Measurements from ENCODE around the gene UBE2Z. TPM values are rescaled to one million over a fixed set of nuclear protein-coding genes. Genes with fewer than 3 reads are reported as not detected.

UBE2Z gene
- total and polyA plus RNA-seq, 2 of the 8 experiments (the other 6 are each of a cell fraction or from before 2014, with no cell fraction given): 73.4 to 75.9 TPM

DNA sequence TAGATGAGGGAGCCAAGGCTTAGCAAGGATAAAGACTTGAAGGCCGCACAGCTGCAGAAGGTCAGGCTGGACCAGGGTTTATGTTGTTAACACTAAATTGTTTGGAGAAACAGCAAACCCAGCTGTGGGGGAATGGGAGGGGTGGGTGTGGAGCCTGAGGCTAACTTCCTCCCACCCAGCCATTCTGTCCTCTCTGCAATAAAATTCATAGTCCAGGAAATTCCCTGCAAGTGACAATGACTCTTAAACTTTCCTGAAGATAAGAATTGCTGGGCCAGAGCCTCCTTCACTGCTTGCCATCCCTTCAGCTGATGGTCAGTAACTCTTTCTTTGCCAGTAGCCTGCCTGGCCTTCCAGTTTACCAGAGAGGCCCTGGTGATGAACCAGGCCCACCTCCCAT lies 35.0 kb upstream of the UBE2Z start:
- no peak overlapping the region for H3K23ac ChIP-seq (ENCODE audit: insufficient read length)
- H3K4me2 ChIP-seq (ENCODE audit: insufficient read depth in 1 of 2, low read depth in 2 of 2, low read length in 2 of 2): no peak overlapping the region
- H3K56ac ChIP-seq (replicated peaks; ENCODE audit: insufficient read length, low read depth, low read length): no peak overlapping the region
- H3K14ac ChIP-seq (ENCODE audit: insufficient read length): no peak overlapping the region
- no peaks in the 10 kb centered on the region for H3K79me2 ChIP-seq (ENCODE audit: control insufficient read depth in 1 of 2, insufficient read depth in 2 of 2, low read length in 2 of 2)
- 100% methylated on average over 1 of the region's 1 CpG; no CpG with 5 or more reads in 1 of the 2 experiments for WGBS, 2 experiments (ENCODE audit: extremely low coverage in 1 of 2, insufficient coverage in 1 of 2, insufficient read length in 1 of 2, insufficient replicate concordance in 2 of 2, low coverage in 1 of 2, low lambda C conversion rate in 2 of 2, missing lambda C conversion rate in 1 of 2)
- H2BK120ac ChIP-seq (replicated peaks; ENCODE audit: low read depth, low read length): no peak overlapping the region
- H3K79me1 ChIP-seq (ENCODE audit: low read depth, low read length): no peaks in the 10 kb centered on the region; the same call in 1 of the 2 replicates
- H2AFZ ChIP-seq (ENCODE audit: low read length): no peak overlapping the region
- H2AK5ac ChIP-seq (ENCODE audit: low read depth, low read length): no peak overlapping the region
- H4K8ac ChIP-seq (ENCODE audit: extremely low read depth, insufficient read depth, low read length): no peak overlapping the region
- H3K23me2 ChIP-seq (ENCODE audit: low read depth, low read length): no peaks in the 10 kb centered on the region
- H2BK12ac ChIP-seq (ENCODE audit: low read depth, low read length): no peak overlapping the region
- H2BK20ac ChIP-seq (ENCODE audit: low read length): no peak overlapping the region
- H4K91ac ChIP-seq (replicated peaks; ENCODE audit: insufficient read length, low read length): no peak overlapping the region
- no peak overlapping the region for H3K4me3 ChIP-seq (ENCODE audit: extremely low read depth in 1 of 4, insufficient read depth in 2 of 4, low read depth in 3 of 4, low read length in 4 of 4)
- ChIA-PET POLR2A (ENCODE audit: partially characterized antibody) (no interaction called here), CTCF (ENCODE audit: partially characterized antibody) (interaction anchor here (0.6 to 88.5 kb wide), 5 partner anchors 8 to 202 kb away, joined by 3 to 2590 read pairs (median 8); partner anchors contain the start of genes ATP5MC1, CALCOCO2 and TTLL6)
- no peak overlapping the region for H2BK15ac ChIP-seq (ENCODE audit: low read length)
- H3K4ac ChIP-seq (replicated peaks; ENCODE audit: insufficient read length, low read depth, low read length): no peak overlapping the region
- no peak for DNase-seq (ENCODE audit: low read depth in 1 of 2, low spot score in 2 of 2)
- no peak overlapping the region for H4K5ac ChIP-seq (ENCODE audit: insufficient read length, low read depth, low read length)
- H3K9ac ChIP-seq (replicated peaks in 1 of 4; ENCODE audit: extremely low read depth in 1 of 4, low read depth in 3 of 4, low read length in 3 of 4): no peak overlapping the region
- no peak overlapping the region for H2BK5ac ChIP-seq (ENCODE audit: low read depth, low read length)
- H3K9me3 ChIP-seq (ENCODE audit: insufficient read depth in 2 of 2, low read depth in 1 of 2, low read length in 1 of 2): no peaks in the 10 kb centered on the region
- TF ChIP-seq SP4 (IDR thresholded peaks at IDR 0.05; ENCODE audit: low read length) (no peak), KDM4A (IDR thresholded peaks at IDR 0.05; ENCODE audit: low read depth, low read length, severe bottlenecking) (no peak), RAD21 (IDR thresholded peaks at IDR 0.05 in 1 of 2, conservative IDR thresholded peaks at IDR 0.05 in 1 of 2; ENCODE audit: low read depth in 2 of 2, low read length in 2 of 2) (no peak)
- no peaks in the 10 kb centered on the region for H3K27me3 ChIP-seq (replicated peaks in 1 of 4; ENCODE audit: control insufficient read depth in 3 of 4, extremely low read depth in 1 of 4, insufficient read depth in 3 of 4, low read length in 3 of 4)
- no peak overlapping the region for H3K18ac ChIP-seq (ENCODE audit: extremely low read depth, low read length)
- H3K36me3 ChIP-seq (ENCODE audit: control insufficient read depth in 2 of 4, insufficient read depth in 4 of 4, low read length in 3 of 4): no peaks in the 10 kb centered on the region
- no peaks in the 10 kb centered on the region for H4K20me1 ChIP-seq (replicated peaks in 1 of 2; ENCODE audit: control insufficient read depth in 1 of 2, insufficient read depth in 2 of 2, low read length in 2 of 2)
- H3K4me1 ChIP-seq (replicated peaks in 1 of 4; ENCODE audit: control insufficient read depth in 3 of 4, insufficient read depth in 4 of 4, low read length in 3 of 4): no peaks in the 10 kb centered on the region
- H3K27ac ChIP-seq (ENCODE audit: low read depth, low read length): no peak overlapping the region
- FAIRE-seq: no peak
